Activated naive CD4-positive, alpha-beta T cell (primary cell): ENCODE results near the gene POLR1F.

Source experiments
- DNase-seq, 4 experiments: peaks; one replicate each; lab custom pipeline; 2025; lab: John Stamatoyannopoulos, UW

POLR1F gene

DNA sequence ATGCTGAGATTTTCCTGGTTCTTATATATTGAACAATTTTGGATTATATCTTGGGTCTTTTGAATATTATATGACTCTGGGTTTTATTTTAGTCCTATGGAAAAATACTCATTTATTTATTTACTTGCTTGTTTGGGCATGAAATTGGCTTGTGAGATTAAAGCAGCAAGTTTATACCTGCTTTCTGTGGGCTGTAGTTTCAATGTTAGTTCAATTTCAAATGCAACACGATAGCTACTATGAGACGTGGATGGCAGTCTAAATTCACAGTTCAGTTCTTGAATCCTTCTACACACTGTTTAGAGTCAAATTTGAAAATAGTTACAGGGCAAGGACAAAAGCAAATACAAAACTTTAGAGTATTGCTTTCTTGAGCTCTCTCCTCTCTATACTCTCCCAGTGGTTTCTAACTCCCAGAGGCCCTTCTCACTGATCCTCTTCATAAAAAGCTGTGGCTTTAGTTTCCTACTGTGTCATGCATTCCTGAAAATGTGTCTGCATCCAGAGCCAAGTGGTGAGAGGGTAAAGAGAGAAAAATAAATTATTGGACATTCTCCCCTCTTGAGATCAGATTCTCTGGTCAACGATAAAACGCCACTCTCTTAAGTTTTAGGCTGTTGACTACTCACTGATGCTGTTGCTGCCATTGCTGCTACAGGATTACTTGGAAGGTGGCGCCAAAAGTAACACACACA is 34.4 kb downstream of the POLR1F start:
- no peak for DNase-seq

DNA sequence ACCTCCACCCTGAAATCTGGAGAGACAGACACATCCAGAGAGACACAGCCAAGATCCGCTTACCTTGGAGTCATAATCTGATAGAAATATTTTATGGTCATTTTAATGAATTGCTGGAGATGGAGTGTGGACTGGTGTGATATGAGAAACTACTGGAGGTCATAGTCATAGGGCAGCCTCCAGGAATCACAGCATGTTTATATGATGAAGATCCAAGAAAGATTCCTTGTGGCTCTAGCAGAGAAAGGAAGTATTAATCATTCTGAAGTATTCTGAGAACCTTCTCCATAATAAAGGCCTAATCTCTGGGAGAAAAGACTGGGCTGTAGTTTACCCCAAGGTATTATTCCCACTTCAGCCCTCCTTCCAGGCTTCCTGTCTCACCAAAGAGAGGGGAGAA is 38.0 kb downstream of the POLR1F start:
- no peak for DNase-seq

DNA sequence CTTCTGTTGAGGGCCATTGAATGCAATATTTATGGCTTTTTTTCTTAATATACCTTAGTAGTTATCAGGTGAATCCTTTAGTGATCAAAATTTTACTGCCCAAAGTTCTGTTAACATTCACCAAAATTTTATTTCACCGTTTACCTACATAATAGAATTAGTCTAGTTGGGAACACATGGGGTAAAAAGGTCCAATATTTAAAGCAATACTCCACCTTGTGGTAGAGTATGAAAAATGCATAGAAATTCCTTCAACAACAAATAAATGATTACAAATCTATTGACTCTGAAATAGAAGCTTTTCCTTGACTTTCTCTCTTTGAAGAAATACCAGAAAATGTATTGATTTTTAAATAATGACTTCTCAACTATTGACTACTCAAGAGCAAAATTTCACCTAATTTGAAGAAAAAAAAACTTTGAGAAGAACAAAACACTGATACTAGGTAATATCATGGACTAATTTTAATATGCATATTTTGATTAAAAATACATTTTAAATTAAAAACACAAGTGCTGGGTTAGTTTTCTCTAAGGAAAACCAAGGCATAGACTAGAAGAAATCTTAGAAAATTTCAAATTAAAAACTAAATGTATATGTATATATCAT is 43.3 kb downstream of the POLR1F start:
- no peak for DNase-seq

DNA sequence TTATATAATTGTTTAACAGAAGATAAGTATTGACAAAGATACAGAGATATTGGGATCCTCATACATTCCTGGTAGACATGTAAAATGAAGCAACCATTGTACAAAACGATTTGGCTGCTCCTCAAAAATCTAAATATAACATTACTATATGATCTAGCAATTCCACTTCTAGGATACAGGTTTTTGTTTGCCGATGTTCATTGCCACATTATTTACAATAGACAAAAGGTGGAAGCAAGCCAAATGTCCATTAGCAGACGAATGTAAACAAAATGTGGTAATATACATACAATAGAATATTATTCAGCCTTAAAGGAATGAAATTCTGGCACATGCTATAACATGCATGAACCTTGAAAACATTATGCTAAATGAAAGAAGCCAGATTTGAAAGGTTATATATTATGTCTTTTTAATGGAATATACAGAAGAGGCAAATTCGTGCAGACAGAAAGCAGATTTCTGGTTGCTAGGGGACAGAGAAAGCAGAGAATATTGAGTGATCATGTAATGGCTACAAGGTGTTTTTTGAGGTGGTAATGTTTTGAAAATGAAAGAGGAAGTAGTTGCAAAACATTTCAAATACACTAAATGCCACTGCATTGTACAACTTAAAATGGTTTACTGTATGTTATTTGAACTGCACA is 44.9 kb downstream of the POLR1F start:
- no peak for DNase-seq

DNA sequence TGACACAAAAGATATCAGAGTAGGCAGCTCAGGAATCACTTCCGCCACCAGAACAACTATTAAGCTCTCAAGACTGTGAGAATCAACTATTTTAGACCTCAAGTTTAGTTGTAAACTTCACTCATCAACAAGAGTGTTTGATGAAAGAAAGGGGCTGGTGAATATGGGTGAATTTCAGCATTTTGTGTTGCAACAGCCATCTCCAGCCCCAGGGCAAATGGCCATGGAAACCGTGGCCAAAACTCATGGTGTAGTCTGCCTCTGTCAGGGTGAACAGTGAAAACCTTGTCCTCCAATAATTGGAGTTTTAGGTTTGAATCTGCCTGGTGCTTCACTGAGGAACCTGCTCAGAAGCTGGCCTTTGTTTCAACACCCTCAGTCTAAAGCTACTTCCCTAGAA is 60.0 kb downstream of the POLR1F start:
- DNase-seq, result no peak
